ENCODE data around the gene USP21. TPM values are rescaled to one million over a fixed set of nuclear protein-coding genes. Genes with fewer than 3 reads are reported as not detected.

The USP21 gene
- polyA plus RNA-seq, 1 of the 3 experiments (the other 2 are of a cell fraction): 26.8 TPM

DNA sequence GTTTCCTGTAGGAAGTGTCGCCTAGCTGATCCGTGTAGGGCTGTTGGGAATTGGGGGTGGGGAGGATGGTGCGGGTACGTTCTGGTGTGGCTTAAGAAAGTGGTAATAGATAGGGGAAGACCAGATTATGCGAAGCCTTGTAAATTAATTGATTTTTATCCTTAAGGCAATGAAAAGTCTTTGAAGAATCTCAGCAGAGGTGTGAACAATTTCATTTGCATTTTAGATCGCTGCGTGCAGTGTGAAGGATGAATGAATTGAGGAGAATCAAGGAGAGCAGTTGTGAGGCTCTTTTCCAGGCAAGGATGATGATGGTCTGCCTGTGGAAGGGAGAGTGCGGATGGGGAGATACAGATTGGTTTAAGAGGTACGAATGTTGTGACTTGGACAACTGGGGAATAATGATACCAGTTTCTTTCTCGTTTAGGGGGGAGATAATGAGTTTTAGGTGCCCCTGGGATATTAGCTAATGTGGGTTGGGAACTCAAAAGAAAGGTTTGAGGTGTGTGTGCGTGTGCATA, 26.0 kb upstream of the USP21 start:
- peak overlapping the region; percentile 91 to 96 for H3K27ac ChIP-seq (ENCODE audit: low read depth in 2 of 2, low read length in 1 of 2)
- H3K9ac ChIP-seq: peak overlapping the region; percentile 89
- H3K36me3 ChIP-seq (replicated peaks in 1 of 2; ENCODE audit: control insufficient read depth in 1 of 2, insufficient read depth in 2 of 2, low read length in 1 of 2): peaks cover 16 to 24% of the 10 kb centered on the region in 2 experiments
- ChIA-PET CTCF (interaction anchor here (0.8 to 5.0 kb wide), 8 partner anchors 9 to 143 kb away, joined by 3 to 21 read pairs (median 4); no protein-coding TSS in a partner anchor), POLR2A (interaction anchor here (0.9 to 1.8 kb wide), 6 partner anchors 11 to 87 kb away, joined by 3 to 12 read pairs (median 7); partner anchors contain the start of genes PPOX, UFC1 and USF1)
- no peaks in the 10 kb centered on the region for H4K20me1 ChIP-seq (ENCODE audit: insufficient read depth)
- peak overlapping the region; percentile 54 to 74 for H3K4me3 ChIP-seq (ENCODE audit: low read depth in 2 of 2, low read length in 1 of 2)
- H3K79me2 ChIP-seq (ENCODE audit: insufficient read depth): peaks cover 57% of the 10 kb centered on the region
- peak; percentile 26 for DNase-seq
- no peaks in the 10 kb centered on the region for H3K27me3 ChIP-seq (ENCODE audit: insufficient read depth)
- peaks cover 5 to 13% of the 10 kb centered on the region in 2 experiments; a peak in 3 of 4 replicates for H3K4me1 ChIP-seq (ENCODE audit: control insufficient read depth in 1 of 2, insufficient read depth in 2 of 2, low read depth in 1 of 2, low read length in 1 of 2)
- TF ChIP-seq MXI1 (IDR thresholded peaks at IDR 0.05; ENCODE audit: low read depth, low read length): peak; percentile 29; the same call in 1 of the 2 replicates
- TF ChIP-seq, protein P1, sequence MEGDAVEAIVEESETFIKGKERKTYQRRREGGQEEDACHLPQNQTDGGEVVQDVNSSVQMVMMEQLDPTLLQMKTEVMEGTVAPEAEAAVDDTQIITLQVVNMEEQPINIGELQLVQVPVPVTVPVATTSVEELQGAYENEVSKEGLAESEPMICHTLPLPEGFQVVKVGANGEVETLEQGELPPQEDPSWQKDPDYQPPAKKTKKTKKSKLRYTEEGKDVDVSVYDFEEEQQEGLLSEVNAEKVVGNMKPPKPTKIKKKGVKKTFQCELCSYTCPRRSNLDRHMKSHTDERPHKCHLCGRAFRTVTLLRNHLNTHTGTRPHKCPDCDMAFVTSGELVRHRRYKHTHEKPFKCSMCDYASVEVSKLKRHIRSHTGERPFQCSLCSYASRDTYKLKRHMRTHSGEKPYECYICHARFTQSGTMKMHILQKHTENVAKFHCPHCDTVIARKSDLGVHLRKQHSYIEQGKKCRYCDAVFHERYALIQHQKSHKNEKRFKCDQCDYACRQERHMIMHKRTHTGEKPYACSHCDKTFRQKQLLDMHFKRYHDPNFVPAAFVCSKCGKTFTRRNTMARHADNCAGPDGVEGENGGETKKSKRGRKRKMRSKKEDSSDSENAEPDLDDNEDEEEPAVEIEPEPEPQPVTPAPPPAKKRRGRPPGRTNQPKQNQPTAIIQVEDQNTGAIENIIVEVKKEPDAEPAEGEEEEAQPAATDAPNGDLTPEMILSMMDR (IDR thresholded peaks at IDR 0.05): no peak
- H3K9me2 ChIP-seq: no peaks in the 10 kb centered on the region
- peaks cover 14% of the 10 kb centered on the region for H3F3A ChIP-seq (replicated peaks; ENCODE audit: insufficient read depth)
- peak overlapping the region; percentile 73 for H3K4me2 ChIP-seq
- 2% methylated on average over 11 of the region's 11 CpGs for WGBS (ENCODE audit: low lambda C conversion rate)
- peak overlapping the region; percentile 91 for H2AFZ ChIP-seq (ENCODE audit: low read depth)
- H3K9me3 ChIP-seq: no peaks in the 10 kb centered on the region

DNA sequence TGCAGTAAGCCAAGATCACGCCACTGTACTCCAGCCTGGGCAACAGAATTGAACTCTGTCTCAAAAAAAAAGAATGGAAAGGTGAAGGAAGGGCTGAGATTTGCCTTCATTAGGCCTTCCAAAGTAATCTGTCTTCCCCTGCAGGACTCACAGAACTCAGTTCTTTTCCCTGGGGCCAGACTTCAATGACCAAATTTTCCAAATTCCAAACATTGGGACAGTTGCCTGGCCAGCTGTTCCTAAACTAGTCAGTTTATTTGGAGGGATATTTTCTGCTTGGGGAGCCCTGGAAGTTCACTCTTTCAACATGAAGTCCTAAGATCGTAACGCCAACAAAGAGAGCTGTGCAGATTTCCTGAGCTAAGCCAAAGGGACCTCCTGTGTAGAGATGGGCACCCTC, 21.4 kb upstream of the USP21 start:
- Histone ChIP-seq H3K9ac (no peak overlapping the region), H3K9me2 (no peaks in the 10 kb centered on the region), H3K27me3 (ENCODE audit: insufficient read depth) (no peaks in the 10 kb centered on the region), H3K4me1 (ENCODE audit: control insufficient read depth in 1 of 2, insufficient read depth in 2 of 2, low read depth in 1 of 2, low read length in 1 of 2) (peaks cover 0 to 2% of the 10 kb centered on the region in 2 experiments; a peak in 1 of 4 replicates), H3K36me3 (replicated peaks in 1 of 2; ENCODE audit: control insufficient read depth in 1 of 2, insufficient read depth in 2 of 2, low read length in 1 of 2) (no peaks in the 10 kb centered on the region), H3K4me3 (ENCODE audit: low read depth in 2 of 2, low read length in 1 of 2) (no peak overlapping the region), H3K9me3 (no peaks in the 10 kb centered on the region), H3F3A (replicated peaks; ENCODE audit: insufficient read depth) (peaks cover 19% of the 10 kb centered on the region), H3K27ac (ENCODE audit: low read depth in 2 of 2, low read length in 1 of 2) (no peak overlapping the region), H4K20me1 (ENCODE audit: insufficient read depth) (no peaks in the 10 kb centered on the region), H2AFZ (ENCODE audit: low read depth) (no peak overlapping the region), H3K79me2 (ENCODE audit: insufficient read depth) (peaks cover 18% of the 10 kb centered on the region), H3K4me2 (no peak overlapping the region)
- ChIA-PET CTCF (interaction anchor here (0.7 to 2.6 kb wide), 5 partner anchors 17 to 411 kb away, joined by 3 to 15 read pairs (median 6); partner anchors contain the start of genes KLHDC9 and PPOX), POLR2A (no interaction called here)
- 100% methylated on average over 3 of the region's 3 CpGs for WGBS (ENCODE audit: low lambda C conversion rate)
- no peak for DNase-seq
- TF ChIP-seq MXI1 (IDR thresholded peaks at IDR 0.05; ENCODE audit: low read depth, low read length): no peak
- TF ChIP-seq FOXJ3 (CRISPR knock-in tag; IDR thresholded peaks at IDR 0.05): no peak
- no peak for TF ChIP-seq RXRA (IDR thresholded peaks at IDR 0.05; ENCODE audit: borderline replicate concordance, low read depth)
- no peak for TF ChIP-seq EZH2phosphoT487 (IDR thresholded peaks at IDR 0.05; ENCODE audit: borderline replicate concordance, low read depth)
- TF ChIP-seq, protein P2, sequence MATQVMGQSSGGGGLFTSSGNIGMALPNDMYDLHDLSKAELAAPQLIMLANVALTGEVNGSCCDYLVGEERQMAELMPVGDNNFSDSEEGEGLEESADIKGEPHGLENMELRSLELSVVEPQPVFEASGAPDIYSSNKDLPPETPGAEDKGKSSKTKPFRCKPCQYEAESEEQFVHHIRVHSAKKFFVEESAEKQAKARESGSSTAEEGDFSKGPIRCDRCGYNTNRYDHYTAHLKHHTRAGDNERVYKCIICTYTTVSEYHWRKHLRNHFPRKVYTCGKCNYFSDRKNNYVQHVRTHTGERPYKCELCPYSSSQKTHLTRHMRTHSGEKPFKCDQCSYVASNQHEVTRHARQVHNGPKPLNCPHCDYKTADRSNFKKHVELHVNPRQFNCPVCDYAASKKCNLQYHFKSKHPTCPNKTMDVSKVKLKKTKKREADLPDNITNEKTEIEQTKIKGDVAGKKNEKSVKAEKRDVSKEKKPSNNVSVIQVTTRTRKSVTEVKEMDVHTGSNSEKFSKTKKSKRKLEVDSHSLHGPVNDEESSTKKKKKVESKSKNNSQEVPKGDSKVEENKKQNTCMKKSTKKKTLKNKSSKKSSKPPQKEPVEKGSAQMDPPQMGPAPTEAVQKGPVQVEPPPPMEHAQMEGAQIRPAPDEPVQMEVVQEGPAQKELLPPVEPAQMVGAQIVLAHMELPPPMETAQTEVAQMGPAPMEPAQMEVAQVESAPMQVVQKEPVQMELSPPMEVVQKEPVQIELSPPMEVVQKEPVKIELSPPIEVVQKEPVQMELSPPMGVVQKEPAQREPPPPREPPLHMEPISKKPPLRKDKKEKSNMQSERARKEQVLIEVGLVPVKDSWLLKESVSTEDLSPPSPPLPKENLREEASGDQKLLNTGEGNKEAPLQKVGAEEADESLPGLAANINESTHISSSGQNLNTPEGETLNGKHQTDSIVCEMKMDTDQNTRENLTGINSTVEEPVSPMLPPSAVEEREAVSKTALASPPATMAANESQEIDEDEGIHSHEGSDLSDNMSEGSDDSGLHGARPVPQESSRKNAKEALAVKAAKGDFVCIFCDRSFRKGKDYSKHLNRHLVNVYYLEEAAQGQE (IDR thresholded peaks at IDR 0.05; ENCODE audit: low read depth, low read length): no peak
- no peak for TF ChIP-seq SMC3 (IDR thresholded peaks at IDR 0.05; ENCODE audit: low read depth, low read length)
- TF ChIP-seq NFIC (IDR thresholded peaks at IDR 0.05; ENCODE audit: borderline replicate concordance): no peak
- TF ChIP-seq TAF1 (IDR thresholded peaks at IDR 0.05; ENCODE audit: borderline replicate concordance, low read depth, low read length): no peak
- TF ChIP-seq, protein P3, sequence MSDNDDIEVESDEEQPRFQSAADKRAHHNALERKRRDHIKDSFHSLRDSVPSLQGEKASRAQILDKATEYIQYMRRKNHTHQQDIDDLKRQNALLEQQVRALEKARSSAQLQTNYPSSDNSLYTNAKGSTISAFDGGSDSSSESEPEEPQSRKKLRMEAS (IDR thresholded peaks at IDR 0.05; ENCODE audit: low read depth): no peak
- no peak for TF ChIP-seq JUND (IDR thresholded peaks at IDR 0.05)
- no peak for TF ChIP-seq TCF12 (IDR thresholded peaks at IDR 0.05)
- TF ChIP-seq, protein P4, sequence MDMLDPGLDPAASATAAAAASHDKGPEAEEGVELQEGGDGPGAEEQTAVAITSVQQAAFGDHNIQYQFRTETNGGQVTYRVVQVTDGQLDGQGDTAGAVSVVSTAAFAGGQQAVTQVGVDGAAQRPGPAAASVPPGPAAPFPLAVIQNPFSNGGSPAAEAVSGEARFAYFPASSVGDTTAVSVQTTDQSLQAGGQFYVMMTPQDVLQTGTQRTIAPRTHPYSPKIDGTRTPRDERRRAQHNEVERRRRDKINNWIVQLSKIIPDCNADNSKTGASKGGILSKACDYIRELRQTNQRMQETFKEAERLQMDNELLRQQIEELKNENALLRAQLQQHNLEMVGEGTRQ (IDR thresholded peaks at IDR 0.05; ENCODE audit: borderline replicate concordance, low read depth, low read length): no peak
- TF ChIP-seq, protein P5, sequence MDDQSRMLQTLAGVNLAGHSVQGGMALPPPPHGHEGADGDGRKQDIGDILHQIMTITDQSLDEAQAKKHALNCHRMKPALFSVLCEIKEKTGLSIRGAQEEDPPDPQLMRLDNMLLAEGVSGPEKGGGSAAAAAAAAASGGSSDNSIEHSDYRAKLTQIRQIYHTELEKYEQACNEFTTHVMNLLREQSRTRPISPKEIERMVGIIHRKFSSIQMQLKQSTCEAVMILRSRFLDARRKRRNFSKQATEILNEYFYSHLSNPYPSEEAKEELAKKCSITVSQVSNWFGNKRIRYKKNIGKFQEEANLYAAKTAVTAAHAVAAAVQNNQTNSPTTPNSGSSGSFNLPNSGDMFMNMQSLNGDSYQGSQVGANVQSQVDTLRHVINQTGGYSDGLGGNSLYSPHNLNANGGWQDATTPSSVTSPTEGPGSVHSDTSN (IDR thresholded peaks at IDR 0.05): no peak
- no peak for TF ChIP-seq EP300 (IDR thresholded peaks at IDR 0.05; ENCODE audit: borderline replicate concordance in 1 of 2, low read depth in 1 of 2, low read length in 1 of 2)
- TF ChIP-seq, protein P1 (IDR thresholded peaks at IDR 0.05): no peak

All from SK-N-SH (cell line).